ENCODE results near the gene NAA50. TPM values are rescaled to one million over a fixed set of nuclear protein-coding genes. Genes with fewer than 3 reads are reported as not detected.

NAA50 gene
- polyA plus RNA-seq, 1 of the 3 experiments (the other 2 are of a cell fraction), result 79.5 TPM

- Histone ChIP-seq H3K27ac (ENCODE audit: low read depth in 2 of 2, low read length in 1 of 2) (peak overlapping the region; percentile 72 to 92; a peak in 3 of 4 replicates), H3K79me2 (ENCODE audit: insufficient read depth) (peaks cover 36% of the 10 kb centered on the region), H3K4me2 (peak overlapping the region; percentile 87), H3K9me2 (no peaks in the 10 kb centered on the region), H4K20me1 (ENCODE audit: insufficient read depth) (no peaks in the 10 kb centered on the region), H3F3A (replicated peaks; ENCODE audit: insufficient read depth) (no peaks in the 10 kb centered on the region), H2AFZ (ENCODE audit: low read depth) (peak overlapping the region; percentile 94), H3K9me3 (no peaks in the 10 kb centered on the region), H3K4me1 (ENCODE audit: control insufficient read depth in 1 of 2, insufficient read depth in 2 of 2, low read depth in 1 of 2, low read length in 1 of 2) (no peaks in the 10 kb centered on the region; a peak in 2 of 4 replicates), H3K4me3 (ENCODE audit: low read depth in 2 of 2, low read length in 1 of 2) (peak overlapping the region; percentile 80 to 84), H3K36me3 (replicated peaks in 1 of 2; ENCODE audit: control insufficient read depth in 1 of 2, insufficient read depth in 2 of 2, low read length in 1 of 2) (no peaks in the 10 kb centered on the region), H3K27me3 (ENCODE audit: insufficient read depth) (no peaks in the 10 kb centered on the region), H3K9ac (peak overlapping the region; percentile 72)
- ChIA-PET CTCF (interaction anchor here (1.0 kb wide), 1 partner anchor 39 kb away, joined by 3 read pairs; no protein-coding TSS in a partner anchor), POLR2A (no interaction called here)
- TF ChIP-seq EP300 (IDR thresholded peaks at IDR 0.05; ENCODE audit: borderline replicate concordance in 1 of 2, low read depth in 1 of 2, low read length in 1 of 2) (no peak), CHD2 (IDR thresholded peaks at IDR 0.05; ENCODE audit: low read length, partially characterized antibody) (no peak), RXRA (IDR thresholded peaks at IDR 0.05; ENCODE audit: borderline replicate concordance, low read depth) (no peak)
- WGBS (ENCODE audit: low lambda C conversion rate), result 8% methylated on average over 10 of the region's 10 CpGs
- DNase-seq, result no peak
Observed at GRCh38 chr3:113697500-113698090, 48.5 kb downstream of the NAA50 start.

DNA sequence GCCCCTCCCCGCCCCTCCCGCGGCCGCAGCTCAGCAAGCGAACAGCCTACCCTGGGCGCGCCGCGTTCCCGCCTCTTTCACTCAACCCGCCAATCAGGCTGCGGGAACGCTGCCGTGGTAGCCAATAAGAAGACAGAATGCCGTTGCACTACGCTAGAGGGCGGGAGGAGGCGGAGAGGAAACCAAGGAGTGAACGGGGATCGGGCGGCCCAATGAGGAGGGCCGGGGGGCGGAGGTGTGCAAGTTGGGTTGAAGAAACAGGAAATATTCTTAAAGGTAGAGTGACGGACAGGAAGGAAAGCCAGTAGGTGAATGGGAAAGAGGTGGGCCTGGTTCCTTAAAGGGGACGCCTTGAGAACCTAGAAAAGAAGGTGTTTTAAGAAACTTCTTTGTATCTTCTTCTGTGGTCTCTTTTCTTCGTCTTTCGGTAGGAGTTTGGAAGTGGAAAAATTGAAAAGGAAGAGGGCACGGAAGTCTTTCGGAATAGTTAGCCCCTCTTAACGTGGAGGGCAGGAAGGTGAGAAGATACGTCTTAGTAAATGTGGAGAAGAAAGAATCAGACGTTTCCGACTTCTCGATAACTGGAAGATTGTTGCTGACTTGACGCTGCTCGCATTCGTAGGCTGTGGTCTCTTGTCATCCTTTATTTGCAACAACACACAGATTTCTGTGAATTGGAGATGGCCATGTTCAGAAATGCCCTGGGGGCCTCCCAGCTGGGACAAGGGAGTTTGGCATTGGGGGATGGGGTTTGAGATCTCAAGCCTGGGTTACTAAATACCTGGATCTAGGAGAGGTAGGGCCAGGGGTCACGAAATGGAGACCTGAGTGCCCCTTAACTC is 49.2 kb downstream of the NAA50 start:
- no peaks in the 10 kb centered on the region for H3F3A ChIP-seq (replicated peaks; ENCODE audit: insufficient read depth)
- H4K20me1 ChIP-seq (ENCODE audit: insufficient read depth), result no peaks in the 10 kb centered on the region
- peak overlapping the region; percentile 72 to 95; a peak in 3 of 4 replicates for H3K27ac ChIP-seq (ENCODE audit: low read depth in 2 of 2, low read length in 1 of 2)
- H3K9me2 ChIP-seq, result no peaks in the 10 kb centered on the region
- peak overlapping the region; percentile 72 for H3K9ac ChIP-seq
- peak; percentile 98 for DNase-seq
- under 1% methylated on average over 32 of the region's 38 CpGs for WGBS (ENCODE audit: low lambda C conversion rate)
- H3K27me3 ChIP-seq (ENCODE audit: insufficient read depth), result no peaks in the 10 kb centered on the region
- H3K4me2 ChIP-seq, result peak overlapping the region; percentile 87
- H3K9me3 ChIP-seq, result no peaks in the 10 kb centered on the region
- H3K79me2 ChIP-seq (ENCODE audit: insufficient read depth), result peaks cover 39% of the 10 kb centered on the region
- peak overlapping the region; percentile 94 for H2AFZ ChIP-seq (ENCODE audit: low read depth)
- POLR2A ChIA-PET, result no interaction called here
- H3K4me1 ChIP-seq (ENCODE audit: control insufficient read depth in 1 of 2, insufficient read depth in 2 of 2, low read depth in 1 of 2, low read length in 1 of 2), result no peaks in the 10 kb centered on the region; a peak in 2 of 4 replicates
- no peaks in the 10 kb centered on the region for H3K36me3 ChIP-seq (replicated peaks in 1 of 2; ENCODE audit: control insufficient read depth in 1 of 2, insufficient read depth in 2 of 2, low read length in 1 of 2)
- CTCF ChIA-PET, result no interaction called here
- H3K4me3 ChIP-seq (ENCODE audit: low read depth in 2 of 2, low read length in 1 of 2), result peak overlapping the region; percentile 80 to 88
- peak; percentile 93 for TF ChIP-seq CHD2 (IDR thresholded peaks at IDR 0.05; ENCODE audit: low read length, partially characterized antibody)
- 0 out of 2 replicates have a peak, but pooled peaks have one; percentile 34 for TF ChIP-seq YY1 (IDR thresholded peaks at IDR 0.05; ENCODE audit: low read depth)
- TF ChIP-seq SMC3 (IDR thresholded peaks at IDR 0.05; ENCODE audit: low read depth, low read length), result no peak
- no peak for TF ChIP-seq RCOR1 (IDR thresholded peaks at IDR 0.05; ENCODE audit: low read length)
- TF ChIP-seq FOXM1 (IDR thresholded peaks at IDR 0.05; ENCODE audit: low read depth), result no peak
- TF ChIP-seq CTCF (IDR thresholded peaks at IDR 0.05), result no peak
- peak; percentile 79; the same call in 1 of the 2 replicates for TF ChIP-seq ELF1 (IDR thresholded peaks at IDR 0.05)
- TF ChIP-seq MEF2A (IDR thresholded peaks at IDR 0.05; ENCODE audit: borderline replicate concordance, low read depth), result no peak
- no peak for TF ChIP-seq SIN3A (IDR thresholded peaks at IDR 0.05; ENCODE audit: borderline replicate concordance, low read depth, low read length)
- TF ChIP-seq RAD21 (IDR thresholded peaks at IDR 0.05; ENCODE audit: low read length), result no peak
- peak; percentile 42 for TF ChIP-seq MAX (IDR thresholded peaks at IDR 0.05; ENCODE audit: low read depth)
- TF ChIP-seq POLR2AphosphoS5 (IDR thresholded peaks at IDR 0.05; ENCODE audit: low read depth, low read length), result no peak
- TF ChIP-seq EP300 (IDR thresholded peaks at IDR 0.05; ENCODE audit: borderline replicate concordance in 1 of 2, low read depth in 1 of 2, low read length in 1 of 2), result no peak
- no peak for TF ChIP-seq EZH2phosphoT487 (IDR thresholded peaks at IDR 0.05; ENCODE audit: borderline replicate concordance, low read depth)
- TF ChIP-seq USF1 (IDR thresholded peaks at IDR 0.05; ENCODE audit: borderline replicate concordance, low read depth), result no peak
- no peak for TF ChIP-seq JUND (IDR thresholded peaks at IDR 0.05)
- TF ChIP-seq GATA2 (CRISPR knock-in tag; IDR thresholded peaks at IDR 0.05), result no peak
- TF ChIP-seq NFIC (IDR thresholded peaks at IDR 0.05; ENCODE audit: borderline replicate concordance), result no peak
- TF ChIP-seq TAF1 (IDR thresholded peaks at IDR 0.05; ENCODE audit: borderline replicate concordance, low read depth, low read length), result 0 out of 2 replicates have a peak, but pooled peaks have one; percentile 27
- TF ChIP-seq RFX5 (IDR thresholded peaks at IDR 0.05; ENCODE audit: low read length), result peak; percentile 55; the same call in 1 of the 2 replicates
- no peak for TF ChIP-seq RXRA (IDR thresholded peaks at IDR 0.05; ENCODE audit: borderline replicate concordance, low read depth)
- TF ChIP-seq TCF12 (IDR thresholded peaks at IDR 0.05), result no peak
- peak; percentile 36 for TF ChIP-seq MXI1 (IDR thresholded peaks at IDR 0.05; ENCODE audit: low read depth, low read length)
- TF ChIP-seq FOXJ3 (CRISPR knock-in tag; IDR thresholded peaks at IDR 0.05), result no peak
